ENCODE measurements around the gene TRAF3IP3. TPM values are rescaled to one million over a fixed set of nuclear protein-coding genes. Genes with fewer than 3 reads are reported as not detected.

The TRAF3IP3 gene
- polyA plus RNA-seq, 5 donors = 2.3 to 3.5 (median 2.6) TPM

DNA sequence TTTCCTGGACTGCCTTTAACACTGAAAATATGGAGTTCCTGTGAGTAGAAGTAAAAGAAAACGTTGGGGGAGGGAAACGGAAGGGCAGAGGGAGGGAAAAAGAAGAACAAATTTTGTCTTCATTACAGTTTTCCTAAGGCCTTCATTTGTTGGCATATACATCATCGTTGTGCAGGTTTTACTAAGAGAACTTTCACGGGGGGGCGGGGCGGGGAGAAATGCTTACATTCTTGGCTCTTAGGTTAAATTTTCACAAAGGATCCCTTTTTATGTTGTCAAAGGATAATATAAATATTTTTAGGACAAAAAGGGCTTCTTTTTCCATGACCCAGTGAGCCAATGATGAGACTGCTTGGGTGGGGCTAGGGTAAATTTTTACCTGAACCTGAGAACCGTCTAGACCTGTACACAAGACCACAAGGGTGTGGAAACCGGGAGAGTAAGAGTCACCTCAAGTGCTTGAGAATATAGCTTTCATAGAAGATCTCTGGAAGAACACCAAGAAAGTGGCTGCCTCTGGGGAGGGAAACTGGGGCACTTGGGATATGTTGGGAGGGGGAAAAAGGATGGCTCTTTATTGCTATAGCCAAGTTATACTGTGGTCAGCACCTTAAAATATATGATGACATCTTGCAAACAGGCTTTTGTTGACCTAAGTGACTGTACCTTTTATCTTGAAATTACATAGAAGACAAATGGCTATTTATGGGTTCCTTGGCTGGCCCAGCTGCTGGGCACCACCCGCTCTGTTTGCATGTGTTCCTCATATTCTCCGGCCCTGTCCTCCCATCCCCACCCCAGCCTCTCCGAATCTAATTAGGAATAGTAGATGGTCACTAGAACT, 70.0 kb downstream of the TRAF3IP3 start:
- no peak for DNase-seq

DNA sequence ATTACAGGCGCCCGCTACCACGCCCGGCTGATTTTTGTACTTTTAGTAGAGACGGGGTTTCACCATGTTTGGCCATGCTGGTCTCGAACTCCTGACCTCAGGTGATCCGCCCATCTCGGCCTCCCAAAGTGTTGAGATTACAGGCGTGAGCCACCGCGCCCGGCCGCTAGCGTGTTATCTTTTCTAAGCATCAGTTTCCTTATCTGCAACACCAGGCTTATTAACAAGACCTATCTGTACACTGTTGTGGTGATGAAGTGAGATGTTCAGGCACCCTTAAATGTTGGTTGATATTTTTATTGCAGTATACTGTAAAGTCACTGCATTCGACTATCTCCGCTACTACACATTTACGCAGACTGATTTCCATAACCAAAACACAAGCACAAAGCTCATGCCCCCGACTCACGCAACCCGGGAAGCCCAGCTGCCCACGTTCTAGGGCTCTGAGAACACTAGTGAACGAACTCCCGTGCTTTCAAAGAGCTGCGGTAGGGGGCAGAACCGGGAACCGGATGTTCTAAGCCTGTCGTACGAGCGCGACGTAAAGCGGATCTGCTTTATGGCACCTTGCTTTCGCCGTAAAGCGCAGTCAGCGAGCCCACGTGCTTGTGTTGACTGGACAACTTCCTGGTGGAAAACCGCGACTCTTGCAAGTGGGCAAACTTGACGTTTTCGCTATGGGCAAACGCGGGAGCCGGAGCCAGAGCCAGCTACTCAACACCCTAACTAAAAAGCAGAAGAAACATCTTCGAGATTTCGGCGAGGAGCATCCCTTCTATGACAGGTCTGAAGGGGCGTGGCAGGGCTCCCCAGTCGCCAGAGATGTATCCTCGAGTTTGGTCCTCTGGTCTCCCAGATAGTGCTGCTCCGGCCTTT, 71.8 kb downstream of the TRAF3IP3 start, which contains the start of gene UTP25:
UTP25 (plus strand) TSS at position 589 of the 879 bp plus-strand sequence; CDS start at position 681, 92 bp downstream.
- peak; percentile 89 to 93 for DNase-seq

GRCh38 chr1:209829716-209830115, 73.9 kb downstream of the TRAF3IP3 start:
- no peak for DNase-seq

GRCh38 chr1:209830722-209831121, 74.9 kb downstream of the TRAF3IP3 start:
- DNase-seq = no peak

- DNase-seq = no peak
These were observed 75.8 kb downstream of the TRAF3IP3 start for GRCh38 chr1:209831615-209832014.

Other genes starting within 250 kb of the TRAF3IP3 start
- gene CAMK1G, start 172.3 kb upstream of the TRAF3IP3 start, polyA plus RNA-seq (ENCODE audit: insufficient read depth in 1 of 5, insufficient read length in 5 of 5, low replicate concordance in 1 of 5) = 1 to 10 TPM; 6.8 to 9.1 (median 8.8) TPM
- 10 to 100 TPM; 36.5 to 99.7 (median 57.8) TPM for gene LAMB3, start 103.6 kb upstream of the TRAF3IP3 start, polyA plus RNA-seq (ENCODE audit: insufficient read depth in 1 of 5, insufficient read length in 5 of 5, low replicate concordance in 1 of 5)
- 10 to 100 TPM; 25.3 to 78.1 (median 36.3) TPM for gene G0S2, start 80.6 kb upstream of the TRAF3IP3 start, polyA plus RNA-seq (ENCODE audit: insufficient read depth in 1 of 5, insufficient read length in 5 of 5, low replicate concordance in 1 of 5)
- 1 to 10 TPM; 4.6 to 9.0 (median 6.2) TPM for gene HSD11B1, start 51.2 kb upstream of the TRAF3IP3 start, polyA plus RNA-seq (ENCODE audit: insufficient read depth in 1 of 5, insufficient read length in 5 of 5, low replicate concordance in 1 of 5)
- 1 to 10 TPM; 2.6 to 3.7 (median 3.2) TPM for gene C1orf74, start 28.5 kb downstream of the TRAF3IP3 start, polyA plus RNA-seq (ENCODE audit: insufficient read depth in 1 of 5, insufficient read length in 5 of 5, low replicate concordance in 1 of 5)
- gene IRF6, start 50.1 kb downstream of the TRAF3IP3 start, polyA plus RNA-seq (ENCODE audit: insufficient read depth in 1 of 5, insufficient read length in 5 of 5, low replicate concordance in 1 of 5) = 10 to 100 TPM; 18.5 to 26.3 (median 20.5) TPM
- 10 to 100 TPM in 4 of 5 donors, 1 to 10 TPM in 1; 8.2 to 11.7 (median 10.9) TPM for gene UTP25, start 71.9 kb downstream of the TRAF3IP3 start, polyA plus RNA-seq (ENCODE audit: insufficient read depth in 1 of 5, insufficient read length in 5 of 5, low replicate concordance in 1 of 5)
- under 1 TPM; 0.13 to 0.81 (median 0.27) TPM for gene SYT14, start 182.2 kb downstream of the TRAF3IP3 start, polyA plus RNA-seq (ENCODE audit: insufficient read depth in 1 of 5, insufficient read length in 5 of 5, low replicate concordance in 1 of 5)